ENCODE measurements around the gene IGF2BP3. TPM values are rescaled to one million over a fixed set of nuclear protein-coding genes. Genes with fewer than 3 reads are reported as not detected.
"Not testable (repeated sequence)": the region's sequence is repeated elsewhere in the genome, so short reads cannot be mapped to it uniquely, and the experiment has no call there.

The IGF2BP3 gene
- total RNA-seq, 4 donors from 2014 or later, result 0.15 TPM; not detected in 3

GRCh38 chr7:23410446-23411183 lies 59.7 kb downstream of the IGF2BP3 start:
- DNase-seq (ENCODE audit: low spot score in 2 of 2), result no peak
- TF ChIP-seq POLR2A (IDR thresholded peaks at IDR 0.05) (no peak), CTCF (IDR thresholded peaks at IDR 0.05) (no peak)
- H3K4me3 ChIP-seq (ENCODE audit: low read depth, poor library complexity, severe bottlenecking), result no peak overlapping the region
- 67 to 81% methylated on average over 7 of the region's 7 CpGs for WGBS, 2 donors
- intact Hi-C loops (cut with DNase I; ENCODE audit: low total_unique reads), result no loop called here

- DNase-seq (ENCODE audit: low spot score in 2 of 2); H3K4me3 ChIP-seq (ENCODE audit: low read depth, poor library complexity, severe bottlenecking); intact Hi-C loops (cut with DNase I; ENCODE audit: low total_unique reads): not testable (repeated sequence)
- WGBS, 2 donors, result 97 to 98% methylated on average over 2 of the region's 2 CpGs
These were observed 63.7 kb downstream of the IGF2BP3 start for GRCh38 chr7:23406564-23406963.

DNA sequence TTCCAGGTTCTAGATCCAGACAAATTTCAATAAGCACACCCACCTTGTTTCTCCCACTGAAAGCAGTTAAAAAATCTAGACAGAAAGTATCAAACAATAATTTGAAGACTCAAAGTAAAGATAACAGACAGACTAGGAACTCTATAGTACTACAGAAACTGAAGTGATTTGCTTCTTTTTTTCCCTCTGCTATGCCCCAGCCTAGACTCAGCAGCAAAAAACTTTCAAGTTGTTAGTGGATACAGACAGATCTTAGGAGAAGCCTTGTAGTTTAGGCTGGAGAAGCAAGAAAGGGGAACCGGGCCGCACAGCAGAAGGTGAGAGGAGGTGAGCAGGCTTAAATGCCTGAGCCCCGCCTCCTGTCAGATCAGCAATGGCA lies 65.1 kb downstream of the IGF2BP3 start:
- DNase-seq (ENCODE audit: low spot score in 2 of 2), result no peak
- WGBS, 2 donors, result 95 to 100% methylated on average over 3 of the region's 3 CpGs
- TF ChIP-seq CTCF (IDR thresholded peaks at IDR 0.05), result no peak
- no peak for TF ChIP-seq POLR2A (IDR thresholded peaks at IDR 0.05)
- H3K4me3 ChIP-seq (ENCODE audit: low read depth, poor library complexity, severe bottlenecking), result no peak overlapping the region
- intact Hi-C loops (cut with DNase I; ENCODE audit: low total_unique reads), result no loop called here

- intact Hi-C loops (cut with DNase I; ENCODE audit: low total_unique reads), result no loop called here
- 76 to 90% methylated on average over 3 of the region's 3 CpGs for WGBS, 2 donors
- H3K4me3 ChIP-seq (ENCODE audit: low read depth, poor library complexity, severe bottlenecking), result no peak overlapping the region
- no peak for DNase-seq (ENCODE audit: low spot score in 2 of 2)
- no peak for TF ChIP-seq CTCF (IDR thresholded peaks at IDR 0.05)
- no peak for TF ChIP-seq POLR2A (IDR thresholded peaks at IDR 0.05)
These were observed 65.6 kb downstream of the IGF2BP3 start for GRCh38 chr7:23404546-23405239.

DNA sequence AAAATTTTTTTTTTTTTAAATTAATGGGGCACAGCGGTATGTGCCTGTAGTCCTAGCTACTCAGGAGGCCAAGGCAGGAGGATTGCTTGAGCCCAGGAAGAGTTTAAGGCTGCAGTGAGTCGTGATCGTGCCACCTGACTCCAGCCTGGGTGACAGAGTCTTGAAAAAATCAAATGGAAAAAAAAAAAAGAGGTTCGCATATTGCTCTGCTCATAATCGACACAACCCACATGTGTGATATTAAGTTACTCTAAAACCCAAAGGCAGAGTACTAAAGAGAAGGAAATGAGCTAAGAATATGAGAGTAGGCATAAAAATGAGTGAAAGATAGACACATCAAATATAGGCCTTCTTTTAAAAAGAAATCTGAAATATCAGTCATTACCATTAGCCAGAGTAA lies 66.3 kb downstream of the IGF2BP3 start:
- 83 to 87% methylated on average over 5 of the region's 5 CpGs for WGBS, 2 donors
- intact Hi-C loops (cut with DNase I; ENCODE audit: low total_unique reads), result no loop called here
- H3K4me3 ChIP-seq (ENCODE audit: low read depth, poor library complexity, severe bottlenecking), result no peak overlapping the region
- no peak for DNase-seq (ENCODE audit: low spot score in 2 of 2)
- TF ChIP-seq POLR2A (IDR thresholded peaks at IDR 0.05), result no peak
- no peak for TF ChIP-seq CTCF (IDR thresholded peaks at IDR 0.05)

GRCh38 chr7:23398090-23398489 lies 72.2 kb downstream of the IGF2BP3 start:
- DNase-seq (ENCODE audit: low spot score in 2 of 2); H3K4me3 ChIP-seq (ENCODE audit: low read depth, poor library complexity, severe bottlenecking); intact Hi-C loops (cut with DNase I; ENCODE audit: low total_unique reads): not testable (repeated sequence)
- 95 to 96% methylated on average over 2 of the region's 2 CpGs for WGBS, 2 donors
